Measurements from ENCODE around the gene RGS1.
A peak's percentile ranks its signal among the peaks of the same experiment; 100 is the strongest.

Gene RGS1

DNA sequence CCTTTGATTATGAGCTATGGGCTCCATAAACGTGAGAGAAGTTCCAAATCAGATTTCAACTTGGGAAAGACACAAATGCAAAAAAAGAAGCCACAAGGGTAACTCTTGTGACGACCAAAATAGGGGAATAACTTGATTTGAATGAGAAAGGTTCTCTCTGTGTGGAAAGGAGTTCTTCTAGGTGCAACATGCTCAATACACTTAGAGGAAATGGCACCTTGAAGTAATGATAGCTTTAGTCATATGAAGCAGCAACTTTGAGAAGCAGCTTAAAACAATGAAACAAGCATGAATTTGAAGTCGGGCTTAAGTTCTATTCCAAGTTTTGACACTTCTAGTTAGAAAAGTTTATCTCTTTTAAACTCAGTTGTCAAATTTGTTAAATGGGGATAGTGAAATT lies 21.8 kb upstream of the RGS1 start:
- no peak for DNase-seq (ENCODE audit: low spot score)
- no peak for FAIRE-seq

DNA sequence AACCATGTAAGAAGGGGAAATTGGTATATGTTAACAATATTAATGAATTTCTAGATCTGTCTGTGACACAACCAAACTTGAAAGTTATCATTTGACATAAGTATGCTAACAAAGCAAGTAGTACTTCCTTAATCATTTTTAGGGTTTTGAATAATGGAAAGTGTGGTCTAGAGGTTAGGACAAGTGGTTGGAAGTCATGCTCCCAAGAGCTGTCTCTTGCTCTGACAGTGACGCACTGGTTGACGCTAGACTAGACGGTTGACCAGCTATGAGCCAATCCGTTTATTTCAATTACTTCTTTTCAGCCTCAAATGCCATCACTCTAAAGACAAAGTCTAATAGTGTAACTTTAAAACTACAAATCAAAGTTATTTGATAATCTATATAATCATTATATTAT lies 20.7 kb upstream of the RGS1 start:
- FAIRE-seq (no peak), DNase-seq (ENCODE audit: low spot score) (no peak)

DNA sequence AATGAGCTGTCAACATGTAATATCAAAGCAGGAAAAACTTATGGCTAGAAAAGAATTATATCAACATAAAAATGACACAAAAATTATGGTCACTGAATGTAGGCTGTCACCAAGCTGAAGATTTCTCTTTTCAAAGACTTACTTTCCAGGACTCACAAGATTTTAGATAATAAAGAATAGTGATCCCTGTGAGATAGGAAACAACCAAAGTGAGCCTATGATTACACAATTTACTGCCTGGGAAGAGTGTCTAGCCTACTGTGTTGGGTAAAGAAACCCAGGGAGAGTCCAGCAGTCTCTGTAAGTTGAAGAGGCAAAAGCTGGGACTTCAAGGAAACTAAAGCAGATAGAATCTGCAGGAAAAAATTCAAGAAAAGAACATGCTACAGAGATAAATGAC lies 20.2 kb upstream of the RGS1 start:
- no peak for DNase-seq (ENCODE audit: low spot score)
- no peak for FAIRE-seq

GRCh38 chr1:192557841-192558595 lies 17.6 kb upstream of the RGS1 start:
- FAIRE-seq = peak; percentile 41

GRCh38 chr1:192559115-192560006 lies 16.2 kb upstream of the RGS1 start:
- DNase-seq (ENCODE audit: low spot score) = peak; percentile 98
- peak; percentile 99 for FAIRE-seq

More at GRCh38 chr1:192557841-192558595, 17.6 kb upstream of the RGS1 start:
- DNase-seq (ENCODE audit: low spot score) = no peak

DNA sequence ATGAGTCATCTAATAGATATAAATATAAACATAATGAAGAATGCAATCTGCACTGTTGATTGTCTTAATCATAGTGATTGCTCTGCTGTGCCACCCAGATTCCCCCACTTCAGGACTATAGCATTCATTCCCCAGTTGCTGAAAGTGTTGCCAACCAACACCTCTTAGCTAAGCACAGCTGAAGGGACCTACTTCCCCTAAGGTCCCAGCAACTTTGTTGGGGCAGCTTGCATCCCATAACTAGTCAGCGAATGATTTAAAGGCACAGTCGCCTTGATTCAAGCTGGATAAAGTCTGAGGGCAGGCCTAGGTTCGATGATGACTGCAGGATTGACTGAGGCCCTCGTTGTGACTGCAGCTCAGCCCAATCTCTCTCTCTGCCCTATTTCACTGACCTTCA lies 14.3 kb upstream of the RGS1 start:
- no peak for FAIRE-seq
- DNase-seq (ENCODE audit: low spot score) = no peak

DNA sequence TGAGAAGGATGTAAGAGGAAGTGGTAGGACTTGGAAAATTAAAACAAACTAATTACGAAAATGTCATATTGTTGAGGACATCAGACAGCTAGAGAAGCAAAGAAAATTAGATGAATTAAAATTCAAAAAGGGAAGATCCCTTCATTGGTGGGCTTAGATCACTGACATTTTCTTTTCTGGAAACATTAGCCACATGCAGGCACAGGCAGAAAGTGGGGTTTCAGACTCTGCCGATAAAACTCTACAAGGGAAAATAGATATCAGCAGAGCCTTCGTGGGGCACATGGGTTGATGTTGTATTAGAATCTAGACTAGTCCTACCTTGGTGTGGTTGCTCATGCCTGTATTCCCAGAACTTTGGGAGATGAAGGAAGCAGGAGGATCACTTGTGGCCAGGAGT lies 12.4 kb upstream of the RGS1 start:
- FAIRE-seq (no peak), DNase-seq (ENCODE audit: low spot score) (no peak)

GRCh38 chr1:192564099-192564498 lies 11.5 kb upstream of the RGS1 start:
- DNase-seq (ENCODE audit: low spot score) = no peak

DNA sequence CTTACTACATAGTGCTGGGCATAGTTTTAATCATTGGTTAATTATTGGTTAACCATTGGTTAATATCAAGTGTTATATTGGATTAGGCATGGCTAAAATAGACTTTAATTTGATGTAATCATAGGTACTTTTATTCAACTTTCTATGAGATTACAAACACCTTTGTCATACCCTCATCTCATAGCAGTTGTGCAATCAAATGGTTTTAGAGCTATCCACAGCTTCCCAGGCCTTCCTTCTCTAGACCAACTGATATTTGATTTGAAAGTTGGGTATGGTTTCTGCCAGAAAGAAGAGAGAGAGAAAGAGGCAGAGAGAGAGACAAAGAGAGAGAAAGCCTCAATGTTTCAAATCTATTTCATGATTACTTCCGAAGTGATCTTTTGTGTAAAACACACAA lies 9.6 kb upstream of the RGS1 start:
- FAIRE-seq (no peak), DNase-seq (ENCODE audit: low spot score) (no peak)

More at GRCh38 chr1:192564099-192564498, 11.5 kb upstream of the RGS1 start:
- no peak for FAIRE-seq

- FAIRE-seq (no peak), DNase-seq (ENCODE audit: low spot score) (no peak)
These were observed 8.9 kb upstream of the RGS1 start for GRCh38 chr1:192566657-192567056.

GRCh38 chr1:192568063-192568462 lies 7.5 kb upstream of the RGS1 start:
- no peak for FAIRE-seq
- no peak for DNase-seq (ENCODE audit: low spot score)

DNA sequence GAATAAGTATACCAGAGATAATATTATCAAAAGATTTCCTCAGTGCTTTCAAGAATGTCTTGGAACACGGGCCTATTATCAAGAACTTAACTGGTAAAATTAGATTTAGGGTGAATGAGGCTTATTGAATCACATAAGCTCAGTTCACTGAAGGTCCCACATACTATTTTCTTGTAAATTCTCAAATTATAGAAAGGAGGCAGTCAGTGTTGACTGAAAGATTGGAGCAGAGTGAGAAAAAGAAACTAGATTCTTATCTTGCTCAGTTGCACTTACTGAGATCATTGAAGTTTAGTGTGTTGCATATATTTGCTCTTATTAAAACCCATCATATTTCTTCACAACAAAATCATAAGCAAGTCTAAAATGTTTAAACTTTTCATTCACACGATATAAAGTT lies 3.9 kb upstream of the RGS1 start:
- DNase-seq (ENCODE audit: low spot score) = no peak
- FAIRE-seq = no peak

DNA sequence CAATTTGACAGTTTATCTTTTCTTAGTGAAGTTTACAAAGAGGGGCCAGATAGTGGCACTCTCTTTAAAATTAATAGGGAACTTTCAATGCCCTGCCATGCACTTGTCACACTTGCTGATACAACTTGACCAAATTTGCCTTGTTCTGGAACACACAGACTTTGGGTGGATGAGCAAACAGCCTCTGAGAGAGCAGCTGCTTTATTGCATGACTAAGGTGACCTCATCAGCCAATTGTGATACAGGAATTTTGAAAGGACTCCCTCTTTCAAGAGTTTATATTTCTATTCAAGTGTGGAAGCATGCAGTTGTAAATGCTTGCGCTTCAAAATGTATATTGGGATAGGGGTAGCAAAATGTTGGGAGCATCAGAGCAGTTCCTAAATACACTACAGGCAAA lies 2.1 kb upstream of the RGS1 start:
- FAIRE-seq (no peak), DNase-seq (ENCODE audit: low spot score) (no peak)

GRCh38 chr1:192574073-192574472 lies 1.5 kb upstream of the RGS1 start:
- FAIRE-seq (no peak), DNase-seq (ENCODE audit: low spot score) (no peak)

GRCh38 chr1:192576190-192577144 lies 894 bp downstream of the RGS1 start:
- FAIRE-seq (no peak), DNase-seq (ENCODE audit: low spot score) (no peak)

- no peak for DNase-seq (ENCODE audit: low spot score)
- no peak for FAIRE-seq
These were observed 1.9 kb downstream of the RGS1 start for GRCh38 chr1:192577145-192578140.

DNA sequence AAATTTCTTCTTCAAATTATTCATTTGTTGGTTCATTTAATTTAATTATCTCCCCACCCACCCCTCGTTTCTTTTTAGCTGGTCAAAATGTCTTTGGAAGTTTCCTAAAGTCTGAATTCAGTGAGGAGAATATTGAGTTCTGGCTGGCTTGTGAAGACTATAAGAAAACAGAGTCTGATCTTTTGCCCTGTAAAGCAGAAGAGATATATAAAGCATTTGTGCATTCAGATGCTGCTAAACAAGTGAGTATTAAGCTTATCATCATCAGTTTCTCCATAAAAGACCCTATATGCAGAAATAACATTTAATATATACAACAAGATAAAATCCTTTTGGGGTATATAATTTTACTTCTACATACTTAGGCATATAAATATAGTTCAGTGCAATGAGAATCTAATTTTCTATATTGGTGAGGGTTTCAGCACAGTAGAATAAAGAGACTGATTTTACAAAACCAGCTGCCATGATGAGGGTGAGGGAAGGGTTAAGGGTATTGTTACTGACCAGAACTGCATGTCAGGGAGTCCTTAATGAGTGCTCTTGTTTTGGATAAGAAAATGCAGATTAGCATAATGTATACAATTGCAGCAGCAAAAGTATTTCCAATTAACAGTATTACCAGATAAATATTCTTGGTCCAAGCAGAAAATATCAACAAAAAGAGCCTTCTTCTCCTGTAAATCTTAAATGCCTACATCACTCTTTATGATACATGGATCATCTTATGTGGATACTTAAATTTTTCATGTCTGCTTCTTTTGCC lies 2.8 kb downstream of the RGS1 start:
- DNase-seq (ENCODE audit: low spot score) (no peak), FAIRE-seq (no peak)

DNA sequence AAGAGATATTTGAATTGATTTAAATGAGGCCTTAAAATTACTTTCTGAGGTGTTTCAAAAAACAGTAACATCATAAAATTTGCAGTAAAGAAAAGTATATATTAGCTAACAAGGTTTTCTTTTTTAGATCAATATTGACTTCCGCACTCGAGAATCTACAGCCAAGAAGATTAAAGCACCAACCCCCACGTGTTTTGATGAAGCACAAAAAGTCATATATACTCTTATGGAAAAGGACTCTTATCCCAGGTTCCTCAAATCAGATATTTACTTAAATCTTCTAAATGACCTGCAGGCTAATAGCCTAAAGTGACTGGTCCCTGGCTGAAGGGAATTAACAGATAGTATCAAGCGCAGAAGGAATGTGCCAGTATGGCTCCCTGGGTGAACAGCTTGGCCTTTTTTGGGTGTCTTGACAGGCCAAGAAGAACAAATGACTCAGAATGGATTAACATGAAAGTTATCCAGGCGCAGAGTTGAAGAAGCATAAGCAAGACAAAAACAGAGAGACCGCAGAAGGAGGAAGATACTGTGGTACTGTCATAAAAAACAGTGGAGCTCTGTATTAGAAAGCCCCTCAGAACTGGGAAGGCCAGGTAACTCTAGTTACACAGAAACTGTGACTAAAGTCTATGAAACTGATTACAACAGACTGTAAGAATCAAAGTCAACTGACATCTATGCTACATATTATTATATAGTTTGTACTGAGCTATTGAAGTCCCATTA lies 3.6 kb downstream of the RGS1 start:
- no peak for FAIRE-seq
- peak; percentile 37 for DNase-seq (ENCODE audit: low spot score)

Data from RCC 7860 (cell line).